HG03432 (cell line): ENCODE data around the gene ZNF775.

Experiments used
- ATAC-seq: cut with Tn5 transposase; IDR thresholded peaks from one replicate; pipeline ENCODE4 v1.9.1; 2021; ENCODE audit warnings: mild to moderate bottlenecking, moderate library complexity; ENCODE audit not compliant: unreplicated experiment

ZNF775 gene

DNA sequence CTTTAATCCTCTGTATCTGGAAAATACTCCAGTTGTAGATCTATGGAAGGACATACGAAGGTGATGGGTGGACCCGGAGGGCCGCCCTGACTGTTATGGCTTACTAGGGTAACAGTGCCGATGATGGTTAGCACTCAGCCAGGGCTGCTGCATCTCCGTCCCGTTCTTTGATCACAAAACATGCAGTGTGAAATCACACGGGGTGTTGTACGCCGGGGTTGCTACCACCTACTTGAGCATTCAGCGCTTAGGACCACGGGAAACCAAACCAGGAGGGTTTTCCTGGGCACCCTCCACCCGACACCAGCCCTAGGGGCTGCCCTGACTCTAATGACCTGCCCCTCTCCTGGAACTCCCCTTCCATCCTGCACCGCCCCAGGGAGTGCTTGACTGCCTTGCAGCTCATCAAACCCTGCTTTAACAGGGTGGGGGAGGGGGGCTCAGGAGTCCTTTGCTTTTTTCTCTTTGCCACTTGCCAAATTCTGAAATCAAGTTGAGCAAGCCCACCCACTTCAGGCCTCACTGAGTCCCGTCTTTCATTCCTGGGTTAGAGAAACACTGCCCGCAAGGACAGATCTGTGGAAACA lies 20.4 kb downstream of the ZNF775 start:
- ATAC-seq: no peak

DNA sequence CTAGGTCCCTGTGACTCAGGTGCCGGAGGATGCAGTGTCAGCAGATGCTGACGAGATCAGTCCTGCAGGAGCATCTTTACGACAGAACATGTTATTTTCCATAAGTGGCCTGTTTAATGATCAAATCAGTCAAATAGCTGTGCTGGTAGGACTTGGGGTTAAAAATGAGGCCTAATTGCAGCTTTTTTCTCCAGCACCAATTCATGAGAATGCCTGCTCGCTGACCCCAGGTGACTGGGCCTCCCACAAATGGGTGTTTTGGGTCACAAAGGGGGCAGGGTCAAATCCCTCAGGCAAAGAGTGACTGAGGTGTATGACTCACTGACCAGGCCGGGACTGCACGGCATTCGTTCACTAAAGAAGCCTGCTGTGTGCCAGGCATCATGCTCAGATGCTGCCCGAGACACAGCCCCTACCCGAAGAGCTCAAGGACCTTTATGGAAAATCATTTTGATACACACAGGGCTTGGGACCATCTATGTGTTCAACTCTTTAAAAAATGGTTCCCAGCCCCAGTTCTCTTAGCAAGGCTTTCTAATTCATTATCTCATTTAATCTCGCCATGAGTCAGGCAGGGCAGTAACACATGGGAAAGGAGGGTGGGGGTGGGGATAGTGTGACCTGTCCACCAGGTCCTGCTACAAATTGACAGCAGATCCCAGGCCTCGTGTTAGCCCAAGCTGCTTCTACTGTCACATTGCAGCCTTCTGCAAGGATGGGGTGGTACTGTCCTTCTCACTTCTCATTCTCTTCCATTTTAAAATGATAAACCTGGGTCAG lies 21.1 kb downstream of the ZNF775 start:
- ATAC-seq: no peak

DNA sequence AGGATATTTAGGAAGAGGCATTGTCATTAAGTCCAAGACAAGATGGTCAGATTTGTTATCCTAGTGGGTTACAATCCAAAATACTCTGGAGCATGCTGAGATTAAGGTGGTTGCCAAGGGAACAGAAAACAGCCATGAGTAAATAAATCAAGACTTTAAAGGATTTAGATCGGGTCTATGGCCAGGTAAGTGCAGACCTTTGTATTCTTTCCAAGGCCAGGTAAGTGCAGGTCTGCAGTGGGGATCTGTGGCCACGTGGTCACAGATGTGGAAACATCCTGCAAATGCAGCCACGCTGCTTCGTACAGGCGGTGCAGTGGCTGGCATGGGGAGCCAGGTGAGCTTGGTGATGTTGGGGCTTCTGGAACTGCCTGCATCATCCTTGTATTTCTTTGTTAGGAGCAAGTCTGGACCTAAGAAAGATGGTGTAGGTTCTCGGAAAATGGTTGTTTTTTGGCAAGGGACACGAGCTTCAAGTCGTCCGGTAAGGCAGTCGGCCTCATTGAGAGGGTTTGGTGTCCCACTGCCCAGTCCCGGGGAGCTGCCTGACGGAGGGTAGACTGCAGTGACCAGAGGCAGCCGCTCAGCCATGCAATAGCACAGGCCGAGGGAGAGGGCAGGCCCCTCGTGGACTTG lies 21.8 kb downstream of the ZNF775 start:
- no peak for ATAC-seq

DNA sequence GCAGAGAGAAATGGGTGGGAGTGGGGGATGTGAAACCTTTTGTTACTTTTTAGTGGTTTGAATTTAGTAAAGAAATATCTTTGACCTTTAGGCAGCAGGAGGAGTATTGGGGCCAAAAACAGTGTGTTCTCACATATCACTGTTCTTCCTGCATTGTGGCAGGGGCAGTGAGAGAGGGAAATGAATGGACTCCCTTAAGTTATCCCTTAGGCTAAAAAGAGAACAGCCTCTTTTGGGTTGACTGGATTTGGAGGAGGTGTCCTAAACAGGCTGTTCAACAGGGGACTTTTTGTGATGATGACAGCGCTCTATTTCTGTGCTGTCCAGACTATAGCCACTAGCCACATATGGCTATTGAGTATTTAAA lies 22.3 kb downstream of the ZNF775 start:
- no peak for ATAC-seq

DNA sequence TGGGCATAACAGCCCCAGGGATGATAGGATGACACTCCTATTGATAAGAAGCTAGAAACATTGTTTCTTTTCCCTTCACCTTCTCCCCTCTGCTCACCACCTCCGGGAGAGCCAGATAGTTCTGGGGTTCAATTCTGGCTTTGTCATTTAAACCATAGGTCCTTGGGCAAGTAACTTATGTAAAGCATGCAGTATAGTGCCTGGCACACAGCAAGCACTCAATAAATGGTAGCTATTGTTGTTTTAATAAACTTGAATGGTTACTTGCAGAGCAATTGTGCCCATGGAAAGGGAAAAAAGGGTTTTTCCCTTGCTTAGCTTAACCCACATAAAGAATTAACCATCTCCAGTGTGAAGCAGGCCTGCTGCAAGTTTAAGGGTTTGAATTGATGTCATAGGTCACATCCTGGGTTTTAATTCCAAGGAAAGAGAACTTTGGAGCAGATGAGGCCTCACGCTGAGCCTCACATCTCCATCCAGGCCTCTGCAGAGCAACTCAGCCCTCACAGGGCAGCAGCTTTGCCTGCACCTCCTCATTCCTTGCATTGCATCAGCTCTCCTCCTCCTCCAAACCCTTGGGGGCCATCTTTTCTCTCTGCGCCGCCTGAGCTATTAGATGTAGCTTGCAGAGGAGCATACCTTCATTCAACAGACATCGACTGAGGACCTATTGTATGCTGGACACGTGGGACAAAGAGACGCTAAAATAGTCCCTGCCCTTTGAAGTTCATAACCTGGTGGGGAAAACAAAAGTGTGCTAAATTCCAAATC lies 22.9 kb downstream of the ZNF775 start:
- no peak for ATAC-seq

DNA sequence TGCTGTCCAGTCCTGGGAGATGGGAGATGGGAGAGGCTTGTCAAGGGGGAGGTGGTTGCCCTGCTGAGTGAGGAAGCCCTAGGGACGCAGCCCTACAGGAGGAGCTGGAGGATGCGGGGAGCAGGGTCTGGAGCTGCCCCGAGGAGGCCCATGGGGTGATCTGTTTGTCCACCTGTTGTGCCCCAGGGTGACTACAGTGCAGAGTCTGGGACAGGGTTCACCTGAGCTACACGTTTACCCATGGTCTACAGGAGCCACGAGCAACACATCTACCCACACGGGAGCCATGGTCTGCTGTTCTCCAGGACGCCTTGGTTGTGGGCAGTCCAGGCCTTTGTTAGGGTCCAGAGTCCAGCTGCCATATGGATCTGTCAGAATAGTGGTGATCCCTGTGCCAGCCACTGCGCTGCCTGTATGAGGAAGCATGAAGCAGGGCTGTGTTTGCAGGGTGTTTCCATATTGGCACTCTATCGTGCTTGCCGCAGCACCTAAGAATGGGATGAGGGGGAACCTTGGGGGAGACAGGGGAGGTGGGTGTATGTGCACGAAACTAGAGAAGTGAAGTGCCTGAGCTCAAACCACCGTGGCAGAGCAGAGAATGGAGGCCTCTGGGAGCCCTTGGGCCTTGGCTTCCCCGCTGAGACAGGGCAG lies 23.7 kb downstream of the ZNF775 start:
- ATAC-seq: no peak

DNA sequence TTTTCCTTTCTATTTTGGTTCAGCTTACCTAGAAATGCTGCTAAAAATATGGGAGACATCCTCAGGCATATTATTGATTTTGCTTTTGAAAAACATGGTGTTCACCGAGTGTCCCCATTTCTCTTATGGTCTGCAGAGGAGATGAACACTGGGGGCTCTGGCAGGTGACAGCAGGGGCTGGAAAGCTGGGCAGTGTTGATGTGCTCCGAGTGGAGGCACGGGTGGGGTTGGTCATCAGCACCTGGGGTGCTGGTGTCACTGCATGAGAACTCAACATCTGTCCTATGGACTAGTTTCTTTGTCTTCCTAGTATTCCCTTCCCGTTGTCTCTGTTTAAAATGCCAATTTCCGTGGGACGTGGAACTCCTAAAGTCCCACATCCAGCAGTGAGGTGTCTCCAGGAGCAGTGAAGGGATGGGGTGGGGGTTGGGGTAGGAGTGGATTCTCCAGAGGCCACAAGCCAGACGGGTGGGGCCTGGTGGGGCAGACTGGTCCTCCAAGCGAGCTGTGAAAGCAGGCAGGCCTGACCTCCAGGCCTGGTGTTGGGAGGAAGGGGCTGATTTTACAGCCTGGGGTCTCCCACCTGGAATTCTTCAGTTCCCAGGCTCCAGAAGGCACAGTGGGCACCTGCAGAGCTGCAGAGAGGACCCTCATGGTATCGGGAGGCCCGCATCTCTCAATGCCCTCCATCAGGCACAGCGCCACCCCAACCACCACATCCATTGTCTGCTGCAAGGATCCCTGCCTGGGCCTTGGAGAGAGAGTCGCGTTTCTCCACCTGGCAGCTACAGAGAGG lies 24.4 kb downstream of the ZNF775 start:
- no peak for ATAC-seq

DNA sequence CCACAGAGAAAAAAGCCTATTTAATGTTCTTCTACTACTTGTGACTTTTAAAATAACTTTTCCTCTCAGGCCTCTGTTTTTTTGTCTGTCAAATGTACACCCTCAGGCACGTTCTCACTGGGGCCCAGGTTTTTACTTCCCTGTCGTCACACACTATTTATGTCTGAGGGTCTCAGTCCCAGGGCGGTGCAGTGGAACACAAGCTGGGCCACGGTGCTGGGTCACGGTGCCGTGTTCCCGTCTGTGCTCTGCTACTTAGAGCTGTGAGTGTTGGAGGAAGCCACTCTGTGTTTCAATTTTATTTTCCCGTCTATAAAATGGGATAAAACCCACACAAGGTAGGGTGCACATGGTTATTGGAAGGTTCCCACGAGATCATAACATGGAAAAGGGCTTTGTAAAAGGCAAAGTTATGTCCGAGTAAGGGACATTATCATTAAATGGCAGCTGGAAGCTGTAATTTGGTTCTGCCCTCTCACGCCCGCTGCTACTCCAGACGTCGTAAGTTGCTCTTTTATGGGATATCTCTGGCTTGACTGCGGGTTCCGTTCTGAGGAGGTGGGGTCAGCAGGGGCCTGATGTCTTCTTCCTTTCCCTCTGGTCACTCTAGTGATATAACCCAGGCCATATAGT lies 25.2 kb downstream of the ZNF775 start:
- ATAC-seq: no peak

DNA sequence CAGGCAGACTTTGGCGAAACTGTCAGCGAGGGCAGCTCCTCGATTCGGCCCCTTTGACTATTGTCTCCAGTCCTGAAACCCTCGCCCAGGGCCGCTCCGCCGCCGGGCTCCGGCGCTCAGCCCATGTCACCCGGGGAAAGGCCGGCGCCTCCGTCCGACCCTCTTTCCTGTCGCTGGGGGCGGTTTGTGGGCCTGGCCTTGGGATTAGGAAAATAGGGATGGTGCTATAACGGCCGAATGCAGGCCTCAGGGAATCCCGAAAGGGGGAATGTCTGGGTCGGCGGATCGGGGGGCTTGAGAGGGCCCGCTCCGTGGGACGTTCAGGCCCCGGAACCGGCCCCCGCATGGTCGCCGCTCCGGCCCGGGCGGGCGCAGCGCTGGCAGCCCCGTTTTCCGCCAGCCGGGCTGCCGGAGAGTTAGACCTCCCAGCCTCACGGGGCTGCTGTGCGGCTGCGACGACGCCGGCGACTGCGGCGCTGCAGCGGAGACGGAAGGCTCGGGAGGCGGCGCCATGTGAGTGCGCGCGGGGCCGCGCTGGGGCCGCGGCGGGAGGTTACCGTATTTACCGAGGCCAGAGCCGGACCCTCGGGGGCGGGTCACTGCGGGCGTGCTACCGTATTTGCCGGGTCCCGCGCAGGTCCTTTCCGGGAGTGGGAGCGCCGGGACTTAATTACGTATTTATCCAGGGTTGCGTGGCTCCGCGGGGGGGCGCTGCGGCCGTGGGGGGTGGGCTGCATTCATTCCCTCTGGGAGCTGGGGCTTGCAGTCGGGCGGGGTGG lies 25.9 kb downstream of the ZNF775 start:
- ATAC-seq: peak; percentile 53

DNA sequence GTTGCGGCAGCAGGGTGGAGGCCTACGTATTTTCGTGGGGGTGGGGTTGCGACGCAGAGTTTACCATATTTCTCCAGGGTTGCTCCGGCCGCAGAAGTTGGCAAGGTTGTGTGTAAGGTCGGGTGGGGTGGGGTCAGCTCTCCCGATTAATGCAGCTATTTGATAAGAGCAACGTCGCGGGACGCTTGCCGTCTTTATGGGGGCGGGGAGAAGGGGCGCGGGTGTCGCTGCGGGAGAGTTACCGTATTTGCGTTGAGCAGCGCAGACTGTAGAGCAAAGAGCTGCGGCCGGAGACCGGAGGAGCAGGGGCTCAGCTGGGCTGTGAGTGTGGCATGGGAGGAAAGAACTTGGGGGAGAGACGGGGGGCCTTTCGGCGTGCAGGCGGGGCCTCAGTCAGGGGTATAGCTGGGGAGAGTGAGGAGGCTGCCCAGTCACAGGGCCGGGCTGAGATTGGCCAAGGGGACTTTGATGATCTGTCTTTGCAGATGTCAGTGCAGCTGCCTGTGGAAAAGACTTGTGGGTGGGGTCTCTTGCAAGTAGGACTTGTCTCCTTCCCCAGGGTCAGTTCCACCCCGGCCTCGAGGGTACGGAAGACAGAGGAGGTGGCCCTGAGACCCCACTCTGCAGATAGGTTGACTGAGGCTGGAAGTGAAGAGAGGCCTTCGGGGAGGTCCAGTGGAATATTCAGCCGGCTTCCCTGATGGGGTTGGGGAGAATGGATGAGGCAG lies 26.6 kb downstream of the ZNF775 start:
- ATAC-seq: no peak

DNA sequence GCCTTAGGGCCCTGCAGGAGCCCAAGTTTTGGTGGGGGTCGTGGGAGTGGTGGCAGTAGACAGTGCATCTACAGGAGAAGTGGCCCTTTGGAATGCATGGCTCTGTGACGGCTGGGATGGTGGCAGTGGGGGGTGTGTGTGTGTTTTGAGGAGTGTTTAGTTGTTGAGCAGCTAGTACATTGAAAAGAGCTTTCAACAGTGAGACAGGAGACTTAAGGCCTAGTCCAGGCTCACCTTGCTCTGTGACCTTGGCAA lies 27.1 kb downstream of the ZNF775 start:
- ATAC-seq: no peak

DNA sequence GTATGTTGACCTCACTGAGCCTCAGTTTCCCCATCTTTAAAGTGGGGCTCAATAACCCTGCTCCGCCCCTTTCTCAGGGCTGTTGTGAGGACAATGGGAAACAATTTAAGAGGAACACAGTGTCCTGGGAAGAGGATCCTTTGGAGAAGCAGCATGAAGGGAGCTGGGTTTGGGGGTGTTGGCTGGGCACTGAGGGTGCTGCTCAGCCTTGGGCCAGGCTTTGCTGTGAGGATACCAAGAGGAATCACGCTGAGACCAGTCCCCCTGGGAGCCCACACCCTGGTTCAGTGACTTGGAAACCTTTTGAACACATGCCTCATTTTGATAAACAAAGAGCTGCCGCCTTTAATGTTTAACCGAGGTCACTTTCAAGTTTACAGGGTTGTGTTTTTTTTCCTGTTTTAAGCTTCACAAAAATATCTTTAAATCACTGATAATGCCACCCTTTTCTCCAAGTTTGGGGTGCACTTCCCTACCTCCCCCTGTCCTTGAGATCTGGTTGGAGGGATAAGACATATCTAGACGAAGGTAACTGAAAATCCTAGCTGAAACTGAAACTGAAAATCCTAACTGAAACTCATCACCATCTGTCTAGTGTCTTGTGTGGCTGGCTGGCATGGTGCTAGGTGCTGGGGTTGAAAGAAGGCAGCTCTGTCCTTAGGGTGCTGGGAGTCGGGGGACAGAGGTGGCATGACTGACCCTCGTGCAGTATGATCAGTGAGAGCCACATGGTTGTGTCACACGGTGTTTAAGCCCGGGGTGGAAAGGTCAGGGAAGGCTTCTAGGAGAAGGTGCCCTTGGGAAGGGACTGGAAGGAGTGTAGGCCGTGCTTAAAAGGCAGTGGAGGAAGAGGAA lies 27.7 kb downstream of the ZNF775 start:
- ATAC-seq: peak; percentile 61

DNA sequence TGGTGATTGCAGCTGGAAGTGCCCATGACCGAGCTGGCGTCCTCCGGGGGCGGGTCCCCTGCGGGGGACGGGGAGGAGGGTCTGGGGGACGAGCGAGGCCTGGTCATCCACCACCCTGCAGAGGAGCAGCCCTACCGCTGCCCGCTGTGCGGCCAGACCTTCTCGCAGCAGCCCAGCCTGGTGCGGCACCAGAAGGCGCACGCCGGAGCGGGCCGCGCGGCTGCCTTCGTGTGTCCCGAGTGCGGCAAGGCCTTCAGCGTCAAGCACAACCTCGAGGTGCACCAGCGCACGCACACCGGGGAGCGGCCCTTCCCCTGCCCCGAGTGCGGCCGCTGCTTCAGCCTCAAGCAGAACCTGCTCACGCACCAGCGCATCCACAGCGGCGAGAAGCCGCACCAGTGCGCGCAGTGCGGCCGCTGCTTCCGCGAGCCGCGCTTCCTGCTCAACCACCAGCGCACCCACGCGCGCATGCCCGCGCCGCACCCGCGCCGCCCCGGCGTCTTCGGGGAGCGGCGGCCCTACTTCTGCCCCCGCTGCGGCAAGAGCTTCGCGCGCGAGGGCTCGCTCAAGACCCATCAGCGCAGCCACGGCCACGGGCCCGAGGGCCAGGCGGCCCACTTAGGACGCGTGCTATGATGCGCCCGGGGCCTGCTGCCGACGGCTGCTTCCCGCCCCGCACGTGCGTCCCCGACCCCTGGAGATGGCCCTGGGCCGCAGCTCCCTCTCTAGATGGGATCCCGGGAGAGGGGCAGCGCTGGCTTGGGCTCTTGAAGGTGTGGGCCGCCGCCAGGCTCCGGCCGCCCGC lies 28.7 kb downstream of the ZNF775 start:
- ATAC-seq: no peak

DNA sequence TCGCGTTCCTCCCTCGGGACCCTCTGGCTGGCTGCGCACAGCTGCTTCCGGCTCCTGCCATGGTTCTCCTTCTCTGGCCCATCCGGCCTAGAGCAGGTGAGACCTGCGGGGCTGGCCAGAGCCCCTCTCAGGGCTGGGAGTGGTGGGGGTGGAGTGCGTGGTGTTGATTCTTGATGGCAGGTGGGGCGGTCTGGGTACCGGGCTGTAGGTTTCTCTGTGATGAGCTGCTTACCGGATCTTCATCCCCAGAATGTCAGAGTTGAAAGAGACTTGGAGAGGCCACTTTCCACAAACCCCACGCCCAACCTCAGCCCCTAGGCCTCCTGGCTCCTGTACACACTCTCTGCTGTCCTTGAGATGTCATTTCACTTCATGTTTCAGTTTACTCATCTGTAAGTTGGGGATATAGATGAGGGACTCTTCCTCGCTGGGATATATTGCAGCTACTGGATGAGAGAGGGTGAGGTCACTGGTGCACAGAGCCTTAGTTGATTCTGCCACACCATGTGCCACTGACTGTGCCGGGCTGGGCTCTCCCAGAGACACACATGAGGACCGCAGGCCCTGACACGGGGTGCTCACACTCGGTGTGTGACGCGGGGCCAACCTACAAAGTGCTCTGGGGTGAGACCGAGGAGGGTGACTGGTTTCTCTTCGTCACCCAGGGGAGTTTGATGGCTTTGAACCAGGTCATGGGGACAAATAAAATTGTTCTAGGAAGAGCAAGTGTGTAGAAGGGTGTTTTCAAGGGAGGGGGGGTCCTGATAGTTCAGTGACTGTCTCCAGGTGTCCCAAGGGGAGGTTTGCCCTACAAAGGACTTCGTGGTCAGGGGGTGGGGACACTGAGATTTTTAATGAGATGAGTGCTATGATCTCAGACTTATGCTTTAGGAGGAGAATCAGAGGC lies 29.5 kb downstream of the ZNF775 start:
- ATAC-seq: peak; percentile 19

DNA sequence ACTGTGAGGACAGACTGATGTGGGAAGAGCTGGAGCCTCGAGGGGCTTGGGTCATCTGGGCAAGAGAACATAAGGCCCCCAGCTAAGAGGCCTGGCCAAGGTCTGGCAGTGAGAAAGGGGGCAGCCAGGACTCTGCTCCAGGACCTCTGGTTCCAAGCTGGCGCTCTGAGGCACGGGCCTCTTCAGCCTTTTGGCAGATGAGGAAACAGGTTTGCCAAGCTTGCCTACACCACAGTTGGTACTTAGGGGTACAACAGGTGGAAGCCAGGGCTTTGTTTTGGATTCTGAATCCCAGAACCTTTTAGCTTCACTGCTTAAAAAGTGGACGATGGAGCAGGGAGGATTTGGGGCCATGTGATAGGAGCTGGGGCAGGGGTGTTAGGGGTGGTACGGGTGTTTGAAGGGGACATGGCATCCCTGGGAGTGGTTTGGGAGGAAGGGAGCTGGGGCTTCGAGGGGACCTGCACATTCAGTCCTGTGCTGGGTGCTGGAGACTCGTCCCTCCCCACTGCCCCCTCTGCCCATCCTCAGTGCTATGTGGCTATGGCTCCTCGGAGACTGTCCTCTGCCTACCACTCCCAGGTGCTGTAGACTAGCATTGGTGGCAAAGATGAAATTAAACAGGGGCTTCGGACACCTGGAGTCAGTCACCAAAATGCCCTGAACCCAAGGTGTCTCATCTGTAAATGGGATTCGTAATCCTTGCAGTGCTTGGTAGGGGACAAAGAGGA lies 30.3 kb downstream of the ZNF775 start:
- no peak for ATAC-seq
